SK-N-SH treated with all-trans-retinoic acid at 6 μM for 48 hours (cell line): ENCODE measurements around the gene TBCEL.

Experiments
- ARNTL ChIP-seq: fragments of 450-650 bp; formaldehyde crosslinking; IDR thresholded peaks from 2 replicates; pipeline ENCODE4 v1.5.0; 2020; ENCODE audit warnings: low read depth, mild to moderate bottlenecking, moderate library complexity, borderline replicate concordance
- CREB5 ChIP-seq: fragments of 250-450 bp; sonication (Bioruptor Pico); IDR thresholded peaks from 2 replicates; pipeline ENCODE4 v1.5.1; 2020; ENCODE audit warnings: low read depth, mild to moderate bottlenecking, moderate library complexity
- OSR1 ChIP-seq: fragments of 250-450 bp; sonication (Bioruptor Pico); IDR thresholded peaks from 2 replicates; pipeline ENCODE4 v1.8.0; 2022; ENCODE audit warnings: moderate library complexity, mild to moderate bottlenecking, inconsistent platforms
- PPARA ChIP-seq: fragments of 250-450 bp; sonication (Bioruptor Pico); IDR thresholded peaks from 2 replicates; pipeline ENCODE4 v1.5.0; 2020; ENCODE audit warnings: mild to moderate bottlenecking, borderline replicate concordance
- RARB ChIP-seq: fragments of 250-450 bp; sonication (Bioruptor Pico); IDR thresholded peaks from 2 replicates; pipeline ENCODE4 v1.8.0; 2021; ENCODE audit warnings: mild to moderate bottlenecking, moderate library complexity
- TCF4 ChIP-seq: fragments of 250-450 bp; sonication (Bioruptor Pico); IDR thresholded peaks from 2 replicates; pipeline ENCODE4 v1.8.0; 2021; ENCODE audit warnings: mild to moderate bottlenecking, moderate library complexity, borderline replicate concordance
- TSHZ2 ChIP-seq: fragments of 250-450 bp; sonication (Bioruptor Pico); IDR thresholded peaks from 2 replicates; pipeline ENCODE4 v1.5.0; 2020; ENCODE audit warnings: mild to moderate bottlenecking, moderate library complexity
- ZFP3 ChIP-seq: fragments of 250-450 bp; sonication (Bioruptor Pico); IDR thresholded peaks from 2 replicates; pipeline ENCODE4 v1.5.0; 2020; ENCODE audit warnings: mild to moderate bottlenecking, moderate library complexity
- ZNF565 ChIP-seq: fragments of 450-650 bp; formaldehyde crosslinking; conservative IDR thresholded peaks from 2 replicates; pipeline ENCODE4 v1.5.0; 2020; ENCODE audit warnings: low read depth, mild to moderate bottlenecking, moderate library complexity
- ZNF70 ChIP-seq: fragments of 450-650 bp; formaldehyde crosslinking; IDR thresholded peaks from 2 replicates; pipeline ENCODE4 v1.5.0; 2020; ENCODE audit warnings: mild to moderate bottlenecking, moderate library complexity
- TF ChIP-seq, protein P1 (sequence below): fragments of 250-450 bp; sonication (Bioruptor Pico); IDR thresholded peaks from 2 replicates; pipeline ENCODE4 v1.8.0; 2020; ENCODE audit warnings: mild to moderate bottlenecking, moderate library complexity, borderline replicate concordance
- TF ChIP-seq, protein P2 (sequence below): fragments of 250-450 bp; sonication (Bioruptor Pico); IDR thresholded peaks from 2 replicates; pipeline ENCODE4 v1.8.0; 2021; ENCODE audit warnings: low read depth, mild to moderate bottlenecking, moderate library complexity, borderline replicate concordance
- TF ChIP-seq, protein P3 (sequence below): fragments of 250-450 bp; sonication (Bioruptor Pico); IDR thresholded peaks from 2 replicates; pipeline ENCODE4 v1.5.1; 2021; ENCODE audit warnings: mild to moderate bottlenecking, moderate library complexity

GRCh38 chr11:121095561-121095960 is 71.7 kb downstream of the TBCEL start:
- TF ChIP-seq ZNF565 (CRISPR knock-in tag) (no peak), PPARA (CRISPR knock-in tag) (no peak), RARB (no peak), CREB5 (CRISPR knock-in tag) (no peak), TSHZ2 (CRISPR knock-in tag) (no peak), ARNTL (CRISPR knock-in tag) (no peak), ZFP3 (CRISPR knock-in tag) (no peak), ZNF70 (CRISPR knock-in tag) (no peak), OSR1 (CRISPR knock-in tag) (no peak), TCF4 (no peak)
- TF ChIP-seq, protein P1, sequence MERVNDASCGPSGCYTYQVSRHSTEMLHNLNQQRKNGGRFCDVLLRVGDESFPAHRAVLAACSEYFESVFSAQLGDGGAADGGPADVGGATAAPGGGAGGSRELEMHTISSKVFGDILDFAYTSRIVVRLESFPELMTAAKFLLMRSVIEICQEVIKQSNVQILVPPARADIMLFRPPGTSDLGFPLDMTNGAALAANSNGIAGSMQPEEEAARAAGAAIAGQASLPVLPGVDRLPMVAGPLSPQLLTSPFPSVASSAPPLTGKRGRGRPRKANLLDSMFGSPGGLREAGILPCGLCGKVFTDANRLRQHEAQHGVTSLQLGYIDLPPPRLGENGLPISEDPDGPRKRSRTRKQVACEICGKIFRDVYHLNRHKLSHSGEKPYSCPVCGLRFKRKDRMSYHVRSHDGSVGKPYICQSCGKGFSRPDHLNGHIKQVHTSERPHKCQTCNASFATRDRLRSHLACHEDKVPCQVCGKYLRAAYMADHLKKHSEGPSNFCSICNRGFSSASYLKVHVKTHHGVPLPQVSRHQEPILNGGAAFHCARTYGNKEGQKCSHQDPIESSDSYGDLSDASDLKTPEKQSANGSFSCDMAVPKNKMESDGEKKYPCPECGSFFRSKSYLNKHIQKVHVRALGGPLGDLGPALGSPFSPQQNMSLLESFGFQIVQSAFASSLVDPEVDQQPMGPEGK (CRISPR knock-in tag) = no peak
- TF ChIP-seq, protein P2, sequence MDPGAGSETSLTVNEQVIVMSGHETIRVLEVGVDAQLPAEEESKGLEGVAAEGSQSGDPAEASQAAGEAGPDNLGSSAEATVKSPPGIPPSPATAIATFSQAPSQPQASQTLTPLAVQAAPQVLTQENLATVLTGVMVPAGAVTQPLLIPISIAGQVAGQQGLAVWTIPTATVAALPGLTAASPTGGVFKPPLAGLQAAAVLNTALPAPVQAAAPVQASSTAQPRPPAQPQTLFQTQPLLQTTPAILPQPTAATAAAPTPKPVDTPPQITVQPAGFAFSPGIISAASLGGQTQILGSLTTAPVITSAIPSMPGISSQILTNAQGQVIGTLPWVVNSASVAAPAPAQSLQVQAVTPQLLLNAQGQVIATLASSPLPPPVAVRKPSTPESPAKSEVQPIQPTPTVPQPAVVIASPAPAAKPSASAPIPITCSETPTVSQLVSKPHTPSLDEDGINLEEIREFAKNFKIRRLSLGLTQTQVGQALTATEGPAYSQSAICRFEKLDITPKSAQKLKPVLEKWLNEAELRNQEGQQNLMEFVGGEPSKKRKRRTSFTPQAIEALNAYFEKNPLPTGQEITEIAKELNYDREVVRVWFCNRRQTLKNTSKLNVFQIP (CRISPR knock-in tag) = no peak
- TF ChIP-seq, protein P3, sequence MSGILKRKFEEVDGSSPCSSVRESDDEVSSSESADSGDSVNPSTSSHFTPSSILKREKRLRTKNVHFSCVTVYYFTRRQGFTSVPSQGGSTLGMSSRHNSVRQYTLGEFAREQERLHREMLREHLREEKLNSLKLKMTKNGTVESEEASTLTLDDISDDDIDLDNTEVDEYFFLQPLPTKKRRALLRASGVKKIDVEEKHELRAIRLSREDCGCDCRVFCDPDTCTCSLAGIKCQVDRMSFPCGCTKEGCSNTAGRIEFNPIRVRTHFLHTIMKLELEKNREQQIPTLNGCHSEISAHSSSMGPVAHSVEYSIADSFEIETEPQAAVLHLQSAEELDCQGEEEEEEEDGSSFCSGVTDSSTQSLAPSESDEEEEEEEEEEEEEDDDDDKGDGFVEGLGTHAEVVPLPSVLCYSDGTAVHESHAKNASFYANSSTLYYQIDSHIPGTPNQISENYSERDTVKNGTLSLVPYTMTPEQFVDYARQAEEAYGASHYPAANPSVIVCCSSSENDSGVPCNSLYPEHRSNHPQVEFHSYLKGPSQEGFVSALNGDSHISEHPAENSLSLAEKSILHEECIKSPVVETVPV (CRISPR knock-in tag) = no peak
